ENCODE results near the gene NUP98.

NUP98 gene

DNA sequence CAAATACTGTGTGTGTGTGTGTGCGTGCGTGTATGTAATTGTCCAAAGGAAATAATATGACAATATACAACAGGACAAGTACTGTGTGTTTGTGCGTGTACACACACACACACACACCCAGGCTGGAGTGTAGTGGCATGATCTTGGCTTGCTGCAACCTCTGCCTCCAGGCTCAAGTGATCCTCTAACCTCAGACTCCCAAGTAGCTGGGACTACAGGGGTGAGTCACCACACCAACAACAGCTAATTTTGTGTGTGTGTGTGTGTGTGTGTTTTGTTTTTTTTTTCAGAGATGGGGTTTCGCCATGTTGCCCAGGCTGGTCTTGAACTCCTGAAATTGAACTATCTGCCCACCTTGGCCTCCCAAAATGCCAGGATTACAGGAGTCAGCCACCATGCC, 61.5 kb downstream of the NUP98 start:
- no peak overlapping the region for H3K4me3 ChIP-seq (ENCODE audit: low read depth, low read length)
- TF ChIP-seq, protein P1, sequence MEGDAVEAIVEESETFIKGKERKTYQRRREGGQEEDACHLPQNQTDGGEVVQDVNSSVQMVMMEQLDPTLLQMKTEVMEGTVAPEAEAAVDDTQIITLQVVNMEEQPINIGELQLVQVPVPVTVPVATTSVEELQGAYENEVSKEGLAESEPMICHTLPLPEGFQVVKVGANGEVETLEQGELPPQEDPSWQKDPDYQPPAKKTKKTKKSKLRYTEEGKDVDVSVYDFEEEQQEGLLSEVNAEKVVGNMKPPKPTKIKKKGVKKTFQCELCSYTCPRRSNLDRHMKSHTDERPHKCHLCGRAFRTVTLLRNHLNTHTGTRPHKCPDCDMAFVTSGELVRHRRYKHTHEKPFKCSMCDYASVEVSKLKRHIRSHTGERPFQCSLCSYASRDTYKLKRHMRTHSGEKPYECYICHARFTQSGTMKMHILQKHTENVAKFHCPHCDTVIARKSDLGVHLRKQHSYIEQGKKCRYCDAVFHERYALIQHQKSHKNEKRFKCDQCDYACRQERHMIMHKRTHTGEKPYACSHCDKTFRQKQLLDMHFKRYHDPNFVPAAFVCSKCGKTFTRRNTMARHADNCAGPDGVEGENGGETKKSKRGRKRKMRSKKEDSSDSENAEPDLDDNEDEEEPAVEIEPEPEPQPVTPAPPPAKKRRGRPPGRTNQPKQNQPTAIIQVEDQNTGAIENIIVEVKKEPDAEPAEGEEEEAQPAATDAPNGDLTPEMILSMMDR (IDR thresholded peaks at IDR 0.05; ENCODE audit: low read depth, low read length) = no peak

DNA sequence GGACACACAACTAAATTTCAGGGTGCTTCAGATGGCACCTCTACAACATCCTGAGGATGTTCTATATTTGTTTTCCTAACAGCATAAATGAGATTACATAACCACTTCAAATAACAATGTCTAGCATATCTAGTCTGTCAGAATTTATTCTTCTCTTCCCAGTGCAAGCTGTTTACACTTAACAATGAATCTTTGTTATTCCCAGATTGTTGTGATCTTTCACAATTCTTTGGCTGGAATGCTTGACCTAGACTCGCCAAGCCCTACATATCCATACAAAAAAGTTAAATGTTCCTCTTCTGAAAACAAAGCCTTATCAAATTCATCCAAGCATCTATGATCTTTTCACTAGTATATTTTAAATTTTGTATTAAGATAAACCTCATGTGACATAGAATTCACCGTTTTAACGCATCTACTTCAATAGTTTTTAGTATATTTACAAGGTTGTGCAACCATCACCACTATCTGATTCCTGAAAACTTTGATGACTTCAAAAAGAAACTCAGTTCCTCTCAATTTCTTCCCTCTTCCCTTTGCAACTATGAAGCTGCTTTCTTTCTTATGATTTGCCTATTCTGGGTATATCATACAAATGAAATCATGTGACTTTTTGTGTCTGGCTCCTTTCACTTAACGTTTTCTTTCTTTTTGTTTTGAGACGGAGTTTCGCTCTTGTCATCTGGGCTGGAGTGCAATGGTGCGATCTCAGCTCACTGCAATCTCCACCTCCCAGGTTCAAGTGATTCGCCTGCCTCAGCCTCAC, 64.5 kb downstream of the NUP98 start:
- TF ChIP-seq, protein P1 (IDR thresholded peaks at IDR 0.05; ENCODE audit: low read depth, low read length) = no peak
- H3K4me3 ChIP-seq (ENCODE audit: low read depth, low read length) = no peak overlapping the region

DNA sequence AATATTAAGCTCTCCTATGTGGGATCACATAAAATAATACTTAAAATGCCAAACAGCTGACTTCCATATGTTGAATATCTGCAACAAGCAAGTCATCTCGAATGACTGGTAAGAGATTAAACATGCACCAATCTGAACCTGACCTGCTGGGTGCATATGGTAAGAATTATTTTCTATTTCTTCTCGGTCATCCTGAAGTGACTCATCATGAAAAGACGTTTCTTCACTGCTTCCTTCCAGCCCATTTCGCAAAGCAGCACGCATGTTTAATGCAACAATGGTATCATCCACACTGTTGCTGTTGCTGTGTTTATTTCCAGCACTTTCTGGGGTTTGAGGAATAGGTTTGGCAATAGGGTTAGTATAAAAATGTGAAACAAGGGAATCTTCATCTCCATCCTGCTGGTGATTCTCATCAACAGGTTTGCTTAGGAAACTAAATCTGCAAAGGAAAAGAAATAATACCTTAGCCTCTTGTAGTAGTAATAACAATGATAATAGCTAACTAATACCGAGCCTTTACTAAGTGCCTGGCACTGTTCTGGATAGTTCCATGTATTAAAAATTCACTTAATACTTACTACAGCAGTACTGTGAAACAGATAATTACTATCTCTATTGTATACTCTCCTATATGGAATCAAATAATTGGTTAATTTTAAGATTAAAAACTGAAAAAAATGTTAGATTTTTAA, 74.2 kb downstream of the NUP98 start:
- no peak overlapping the region for H3K4me3 ChIP-seq (ENCODE audit: low read depth, low read length)
- TF ChIP-seq, protein P1 (IDR thresholded peaks at IDR 0.05; ENCODE audit: low read depth, low read length) = no peak

GRCh38 chr11:3722100-3722499, 75.3 kb downstream of the NUP98 start:
- TF ChIP-seq, protein P1 (IDR thresholded peaks at IDR 0.05; ENCODE audit: low read depth, low read length) = no peak

DNA sequence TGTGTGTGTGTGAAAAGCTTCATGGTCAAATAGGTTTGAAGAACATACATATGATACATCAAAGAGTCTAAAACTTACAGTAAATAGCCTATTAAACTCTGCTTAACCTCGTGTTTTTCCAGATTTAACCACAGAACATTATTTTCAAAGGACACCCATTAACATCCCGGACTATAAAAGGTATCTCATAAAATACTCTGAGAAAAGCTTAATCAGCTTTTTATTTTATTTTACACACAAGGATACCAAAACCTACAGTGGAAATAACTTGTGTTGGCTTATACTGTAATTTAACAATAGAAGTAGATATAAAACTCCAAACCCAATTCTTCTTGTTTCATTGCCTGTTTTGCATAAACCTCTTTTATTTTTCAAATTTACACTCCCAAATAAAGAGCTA, 76.4 kb downstream of the NUP98 start:
- no peak overlapping the region for H3K4me3 ChIP-seq (ENCODE audit: low read depth, low read length)
- TF ChIP-seq, protein P1 (IDR thresholded peaks at IDR 0.05; ENCODE audit: low read depth, low read length) = no peak

More at GRCh38 chr11:3722100-3722499, 75.3 kb downstream of the NUP98 start:
- no peak overlapping the region for H3K4me3 ChIP-seq (ENCODE audit: low read depth, low read length)

DNA sequence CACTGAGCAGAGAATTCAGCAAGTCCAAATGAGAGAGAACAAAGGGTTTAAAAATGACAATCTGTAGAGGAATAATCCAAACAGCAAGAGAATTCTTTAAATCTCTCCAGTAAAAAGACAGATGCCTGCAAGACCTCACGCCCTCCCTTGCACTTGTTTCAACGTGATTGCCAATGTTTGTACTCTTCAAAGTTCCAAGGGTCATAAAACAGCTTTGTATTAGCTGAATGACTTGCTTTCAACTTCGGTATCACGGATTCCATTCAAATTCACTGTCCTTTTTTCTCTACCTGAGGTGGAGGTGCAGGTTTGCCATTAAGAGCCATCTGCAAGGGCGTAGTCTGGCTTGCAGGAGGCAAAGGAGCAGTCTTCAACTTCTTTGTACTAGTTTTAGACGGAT, 85.1 kb downstream of the NUP98 start:
- TF ChIP-seq, protein P1 (IDR thresholded peaks at IDR 0.05; ENCODE audit: low read depth, low read length) = no peak
- H3K4me3 ChIP-seq (ENCODE audit: low read depth, low read length) = no peak overlapping the region

All from WI38 (cell line).